Measurements from ENCODE around the gene PTGES3L. TPM values are rescaled to one million over a fixed set of nuclear protein-coding genes. Genes with fewer than 3 reads are reported as not detected.

PTGES3L gene
- total and polyA plus RNA-seq, 2 of the 13 experiments (the other 11 are each of a cell fraction or from before 2014, with no cell fraction given) = 1.2 to 2.9 TPM

DNA sequence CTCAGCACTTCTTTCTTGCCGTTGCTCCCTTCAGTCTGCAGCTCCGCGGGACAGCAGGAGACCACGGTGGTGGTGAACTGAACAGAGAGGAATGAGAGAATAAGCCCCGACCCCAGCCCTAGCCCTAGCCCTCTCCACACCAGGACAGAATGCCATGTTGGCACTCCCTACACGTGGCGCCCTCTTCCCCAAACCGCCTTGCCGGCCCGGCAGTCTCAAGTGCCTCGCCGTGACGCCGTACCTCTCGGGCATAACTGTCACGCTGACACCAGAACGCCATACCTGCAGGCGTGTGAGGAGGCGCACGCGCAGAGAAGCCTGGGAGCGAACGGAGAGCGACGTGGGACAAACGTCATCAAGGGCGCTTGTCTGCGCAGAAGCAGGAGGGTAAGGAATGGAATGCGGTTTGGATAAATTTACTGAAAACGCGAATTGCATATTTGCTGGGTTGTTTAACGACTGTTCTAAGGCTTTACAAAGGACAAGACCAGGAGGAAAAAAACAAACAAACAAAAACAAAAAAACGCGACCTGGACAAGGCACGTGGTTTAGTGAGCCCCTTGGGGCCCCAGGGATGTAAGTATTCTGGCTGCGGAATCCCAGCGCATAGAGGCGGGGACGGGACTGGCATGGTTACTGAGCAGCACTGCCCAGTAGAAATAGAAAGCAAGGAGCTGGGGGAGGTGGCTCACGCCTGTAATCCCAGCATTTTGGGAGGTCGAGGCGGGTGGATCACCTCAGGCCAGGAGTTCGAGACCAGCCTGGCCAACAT lies 15.5 kb downstream of the PTGES3L start, which contains the start of gene AARSD1 (continued):
- TF ChIP-seq, protein P1, sequence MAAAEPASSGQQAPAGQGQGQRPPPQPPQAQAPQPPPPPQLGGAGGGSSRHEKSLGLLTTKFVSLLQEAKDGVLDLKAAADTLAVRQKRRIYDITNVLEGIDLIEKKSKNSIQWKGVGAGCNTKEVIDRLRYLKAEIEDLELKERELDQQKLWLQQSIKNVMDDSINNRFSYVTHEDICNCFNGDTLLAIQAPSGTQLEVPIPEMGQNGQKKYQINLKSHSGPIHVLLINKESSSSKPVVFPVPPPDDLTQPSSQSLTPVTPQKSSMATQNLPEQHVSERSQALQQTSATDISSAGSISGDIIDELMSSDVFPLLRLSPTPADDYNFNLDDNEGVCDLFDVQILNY (CRISPR knock-in tag; conservative IDR thresholded peaks at IDR 0.05) = no peak
- TF ChIP-seq SAP130 (CRISPR knock-in tag; IDR thresholded peaks at IDR 0.05; ENCODE audit: low read depth) = peak; percentile 77
- TF ChIP-seq ZNF496 (CRISPR knock-in tag; IDR thresholded peaks at IDR 0.05; ENCODE audit: insufficient replicate concordance) = no peak
- no peak for TF ChIP-seq CBX2 (IDR thresholded peaks at IDR 0.05; ENCODE audit: low read depth, low read length)
- TF ChIP-seq CBX2 (CRISPR knock-in tag; IDR thresholded peaks at IDR 0.05; ENCODE audit: low read depth) = no peak
- TF ChIP-seq, protein P2, sequence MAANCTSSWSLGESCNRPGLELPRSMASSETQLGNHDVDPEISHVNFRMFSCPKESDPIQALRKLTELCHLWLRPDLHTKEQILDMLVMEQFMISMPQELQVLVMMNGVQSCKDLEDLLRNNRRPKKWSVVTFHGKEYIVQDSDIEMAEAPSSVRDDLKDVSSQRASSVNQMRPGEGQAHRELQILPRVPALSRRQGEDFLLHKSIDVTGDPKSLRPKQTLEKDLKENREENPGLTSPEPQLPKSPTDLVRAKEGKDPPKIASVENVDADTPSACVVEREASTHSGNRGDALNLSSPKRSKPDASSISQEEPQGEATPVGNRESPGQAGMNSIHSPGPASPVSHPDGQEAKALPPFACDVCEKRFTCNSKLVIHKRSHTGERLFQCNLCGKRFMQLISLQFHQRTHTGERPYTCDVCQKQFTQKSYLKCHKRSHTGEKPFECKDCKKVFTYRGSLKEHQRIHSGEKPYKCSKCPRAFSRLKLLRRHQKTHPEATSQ (CRISPR knock-in tag; IDR thresholded peaks at IDR 0.05; ENCODE audit: borderline replicate concordance) = no peak
- TF ChIP-seq WIZ (CRISPR knock-in tag; IDR thresholded peaks at IDR 0.05) = no peak
- TF ChIP-seq, protein P3, sequence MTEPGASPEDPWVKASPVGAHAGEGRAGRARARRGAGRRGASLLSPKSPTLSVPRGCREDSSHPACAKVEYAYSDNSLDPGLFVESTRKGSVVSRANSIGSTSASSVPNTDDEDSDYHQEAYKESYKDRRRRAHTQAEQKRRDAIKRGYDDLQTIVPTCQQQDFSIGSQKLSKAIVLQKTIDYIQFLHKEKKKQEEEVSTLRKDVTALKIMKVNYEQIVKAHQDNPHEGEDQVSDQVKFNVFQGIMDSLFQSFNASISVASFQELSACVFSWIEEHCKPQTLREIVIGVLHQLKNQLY (CRISPR knock-in tag; IDR thresholded peaks at IDR 0.05) = 0 out of 2 replicates have a peak, but pooled peaks have one; percentile 12
- TF ChIP-seq ZNF782 (CRISPR knock-in tag; IDR thresholded peaks at IDR 0.05; ENCODE audit: borderline replicate concordance) = peak; percentile 59; the same call in 1 of the 2 replicates
- no peak for TF ChIP-seq NFIB (CRISPR knock-in tag; IDR thresholded peaks at IDR 0.05; ENCODE audit: borderline replicate concordance)
- TF ChIP-seq BORCS8-MEF2B (CRISPR knock-in tag; IDR thresholded peaks at IDR 0.05) = 0 out of 2 replicates have a peak, but pooled peaks have one; percentile 38
- no peak for TF ChIP-seq PITX1 (CRISPR knock-in tag; IDR thresholded peaks at IDR 0.05)
- TF ChIP-seq, protein P4, sequence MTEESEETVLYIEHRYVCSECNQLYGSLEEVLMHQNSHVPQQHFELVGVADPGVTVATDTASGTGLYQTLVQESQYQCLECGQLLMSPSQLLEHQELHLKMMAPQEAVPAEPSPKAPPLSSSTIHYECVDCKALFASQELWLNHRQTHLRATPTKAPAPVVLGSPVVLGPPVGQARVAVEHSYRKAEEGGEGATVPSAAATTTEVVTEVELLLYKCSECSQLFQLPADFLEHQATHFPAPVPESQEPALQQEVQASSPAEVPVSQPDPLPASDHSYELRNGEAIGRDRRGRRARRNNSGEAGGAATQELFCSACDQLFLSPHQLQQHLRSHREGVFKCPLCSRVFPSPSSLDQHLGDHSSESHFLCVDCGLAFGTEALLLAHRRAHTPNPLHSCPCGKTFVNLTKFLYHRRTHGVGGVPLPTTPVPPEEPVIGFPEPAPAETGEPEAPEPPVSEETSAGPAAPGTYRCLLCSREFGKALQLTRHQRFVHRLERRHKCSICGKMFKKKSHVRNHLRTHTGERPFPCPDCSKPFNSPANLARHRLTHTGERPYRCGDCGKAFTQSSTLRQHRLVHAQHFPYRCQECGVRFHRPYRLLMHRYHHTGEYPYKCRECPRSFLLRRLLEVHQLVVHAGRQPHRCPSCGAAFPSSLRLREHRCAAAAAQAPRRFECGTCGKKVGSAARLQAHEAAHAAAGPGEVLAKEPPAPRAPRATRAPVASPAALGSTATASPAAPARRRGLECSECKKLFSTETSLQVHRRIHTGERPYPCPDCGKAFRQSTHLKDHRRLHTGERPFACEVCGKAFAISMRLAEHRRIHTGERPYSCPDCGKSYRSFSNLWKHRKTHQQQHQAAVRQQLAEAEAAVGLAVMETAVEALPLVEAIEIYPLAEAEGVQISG (CRISPR knock-in tag; IDR thresholded peaks at IDR 0.05) = peak; percentile 76; the same call in 1 of the 2 replicates
- TF ChIP-seq HCFC1 (IDR thresholded peaks at IDR 0.05; ENCODE audit: low read depth, low read length) = no peak
- TF ChIP-seq KDM2A (CRISPR knock-in tag; IDR thresholded peaks at IDR 0.05; ENCODE audit: borderline replicate concordance, low read depth) = peak; percentile 73
- TF ChIP-seq MLLT10 (CRISPR knock-in tag; IDR thresholded peaks at IDR 0.05) = no peak
- TF ChIP-seq, protein P5, sequence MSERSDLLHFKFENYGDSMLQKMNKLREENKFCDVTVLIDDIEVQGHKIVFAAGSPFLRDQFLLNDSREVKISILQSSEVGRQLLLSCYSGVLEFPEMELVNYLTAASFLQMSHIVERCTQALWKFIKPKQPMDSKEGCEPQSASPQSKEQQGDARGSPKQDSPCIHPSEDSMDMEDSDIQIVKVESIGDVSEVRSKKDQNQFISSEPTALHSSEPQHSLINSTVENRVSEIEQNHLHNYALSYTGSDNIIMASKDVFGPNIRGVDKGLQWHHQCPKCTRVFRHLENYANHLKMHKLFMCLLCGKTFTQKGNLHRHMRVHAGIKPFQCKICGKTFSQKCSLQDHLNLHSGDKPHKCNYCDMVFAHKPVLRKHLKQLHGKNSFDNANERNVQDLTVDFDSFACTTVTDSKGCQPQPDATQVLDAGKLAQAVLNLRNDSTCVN (CRISPR knock-in tag; IDR thresholded peaks at IDR 0.05; ENCODE audit: borderline replicate concordance) = 0 out of 2 replicates have a peak, but pooled peaks have one; percentile 53
- no peak for TF ChIP-seq NONO (IDR thresholded peaks at IDR 0.05)
- 0 out of 2 replicates have a peak, but pooled peaks have one; percentile 40 for TF ChIP-seq NONO (CRISPR knock-in tag; conservative IDR thresholded peaks at IDR 0.05)
- TF ChIP-seq FIP1L1 (IDR thresholded peaks at IDR 0.05; ENCODE audit: borderline replicate concordance, insufficient read depth, low read depth, low read length) = no peak
- TF ChIP-seq, protein P6, sequence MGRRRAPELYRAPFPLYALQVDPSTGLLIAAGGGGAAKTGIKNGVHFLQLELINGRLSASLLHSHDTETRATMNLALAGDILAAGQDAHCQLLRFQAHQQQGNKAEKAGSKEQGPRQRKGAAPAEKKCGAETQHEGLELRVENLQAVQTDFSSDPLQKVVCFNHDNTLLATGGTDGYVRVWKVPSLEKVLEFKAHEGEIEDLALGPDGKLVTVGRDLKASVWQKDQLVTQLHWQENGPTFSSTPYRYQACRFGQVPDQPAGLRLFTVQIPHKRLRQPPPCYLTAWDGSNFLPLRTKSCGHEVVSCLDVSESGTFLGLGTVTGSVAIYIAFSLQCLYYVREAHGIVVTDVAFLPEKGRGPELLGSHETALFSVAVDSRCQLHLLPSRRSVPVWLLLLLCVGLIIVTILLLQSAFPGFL (CRISPR knock-in tag; IDR thresholded peaks at IDR 0.05) = no peak

Data from HepG2 (cell line).